Gastroesophageal sphincter (tissue), 4 donors: Measurements from ENCODE around the gene TSPAN7. TPM values are rescaled to one million over a fixed set of nuclear protein-coding genes. Genes with fewer than 3 reads are reported as not detected.
A peak's percentile ranks its signal among the peaks of the same experiment; 100 is the strongest.

Experiments used
- ATAC-seq: fragments of 150-250 bp; one replicate; pipeline ENCODE4 v1.9.1; 2016; ENCODE audit warnings: mild to moderate bottlenecking, moderate library complexity
- H3K27ac ChIP-seq, 4 donors: fragments of 200-600 bp; sonication (generic) in 3 of 4; 1 replicate in 3 of 4; 2 replicates in 1 of 4; pipeline ENCODE4 v1.5.1; 2016 to 2019
- H3K27me3 ChIP-seq: fragments of 200-600 bp; sonication (generic); one replicate; pipeline ENCODE4 v1.5.1; 2019
- H3K36me3 ChIP-seq, 2 donors: fragments of 200-600 bp; sonication (generic); one replicate each; pipeline ENCODE4 v1.5.1; 2019; ENCODE audit warnings: control low read depth in 1 of 2
- H3K4me1 ChIP-seq, 3 donors: fragments of 200-600 bp; sonication (generic); 1 replicate in 2 of 3; 2 replicates in 1 of 3; pipeline ENCODE4 v1.5.1; 2016 to 2019; ENCODE audit warnings: control low read depth in 2 of 3
- H3K4me3 ChIP-seq, 2 donors: fragments of 200-600 bp; sonication (generic); one replicate each; pipeline ENCODE4 v1.5.1; 2019; ENCODE audit warnings: mild to moderate bottlenecking in 1 of 2, moderate library complexity in 1 of 2
- H3K9me3 ChIP-seq, 3 donors: fragments of 200-600 bp; sonication (generic); one replicate each; pipeline ENCODE4 v1.5.1; 2017 to 2019; ENCODE audit warnings: control low read depth in 2 of 3
- EP300 ChIP-seq: sonication (generic); formaldehyde crosslinking; IDR thresholded peaks from one replicate; pipeline ENCODE4 v1.6.1; 2017; ENCODE audit warnings: antibody characterized with exemption, mild to moderate bottlenecking
- POLR2A ChIP-seq, 2 donors: fragments of 450-650 bp; IDR thresholded peaks; one replicate each; pipeline ENCODE4 v1.6.1; 2017; ENCODE audit warnings: antibody characterized with exemption in 2 of 2, mild to moderate bottlenecking in 2 of 2, moderate library complexity in 1 of 2
- POLR2AphosphoS5 ChIP-seq: sonication (generic); formaldehyde crosslinking; IDR thresholded peaks from one replicate; pipeline ENCODE4 v1.6.1; 2017; ENCODE audit warnings: antibody characterized with exemption
- WGBS, 2 donors: methylation state at CpG; one replicate each; pipeline ENCODE4 v1.1.5; 2018; ENCODE audit warnings: low coverage in 1 of 2; 5-methylcytosine and 5-hydroxymethylcytosine counted together
- total RNA-seq, 4 donors: library from RNA; depleted of rRNA; stranded (reverse); fragments of >200 nt; gene quantifications; one replicate each; pipeline ENCODE4 v1.1.0, GENCODE V29; 2016
- TF ChIP-seq, protein P1 (sequence below), 4 experiments: fragments of 200-600 bp in 2 of 4; fragments of 450-650 bp in 2 of 4; sonication (generic) in 1 of 4; IDR thresholded peaks; one replicate each; pipeline ENCODE4 v1.5.1; 2017 to 2019; ENCODE audit warnings: antibody characterized with exemption in 4 of 4, mild to moderate bottlenecking in 2 of 4, moderate library complexity in 2 of 4

TSPAN7 gene
- total RNA-seq, 4 donors from 2014 or later = 6.5 to 50.5 (median 25.2) TPM

DNA sequence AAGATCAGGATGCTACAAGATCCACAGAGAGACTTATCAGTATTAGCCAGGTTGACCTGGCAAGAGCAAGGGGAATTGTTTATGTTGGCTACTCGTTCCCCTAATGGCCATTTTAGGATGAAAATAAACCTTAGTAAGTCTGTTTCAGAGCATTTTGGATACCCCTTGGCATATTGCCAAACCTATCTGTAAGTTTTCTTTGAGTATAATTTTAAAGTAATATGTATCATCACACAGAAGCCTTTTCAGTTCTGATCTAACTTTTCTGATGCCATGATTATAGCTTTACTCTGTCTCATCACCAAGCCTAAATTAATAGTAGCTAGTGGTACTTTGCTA lies 99.7 kb downstream of the TSPAN7 start:
- no peak for ATAC-seq
- no peaks in the 10 kb centered on the region for H3K27me3 ChIP-seq
- H3K36me3 ChIP-seq = no peaks in the 10 kb centered on the region
- WGBS, 2 donors = 0% methylated on average over 1 of the region's 1 CpG; no CpG with 5 or more reads in 1 of the 2 donors
- H3K27ac ChIP-seq = no peak overlapping the region
- no peak for TF ChIP-seq POLR2A (IDR thresholded peaks at IDR 0.05)
- TF ChIP-seq, protein P1, sequence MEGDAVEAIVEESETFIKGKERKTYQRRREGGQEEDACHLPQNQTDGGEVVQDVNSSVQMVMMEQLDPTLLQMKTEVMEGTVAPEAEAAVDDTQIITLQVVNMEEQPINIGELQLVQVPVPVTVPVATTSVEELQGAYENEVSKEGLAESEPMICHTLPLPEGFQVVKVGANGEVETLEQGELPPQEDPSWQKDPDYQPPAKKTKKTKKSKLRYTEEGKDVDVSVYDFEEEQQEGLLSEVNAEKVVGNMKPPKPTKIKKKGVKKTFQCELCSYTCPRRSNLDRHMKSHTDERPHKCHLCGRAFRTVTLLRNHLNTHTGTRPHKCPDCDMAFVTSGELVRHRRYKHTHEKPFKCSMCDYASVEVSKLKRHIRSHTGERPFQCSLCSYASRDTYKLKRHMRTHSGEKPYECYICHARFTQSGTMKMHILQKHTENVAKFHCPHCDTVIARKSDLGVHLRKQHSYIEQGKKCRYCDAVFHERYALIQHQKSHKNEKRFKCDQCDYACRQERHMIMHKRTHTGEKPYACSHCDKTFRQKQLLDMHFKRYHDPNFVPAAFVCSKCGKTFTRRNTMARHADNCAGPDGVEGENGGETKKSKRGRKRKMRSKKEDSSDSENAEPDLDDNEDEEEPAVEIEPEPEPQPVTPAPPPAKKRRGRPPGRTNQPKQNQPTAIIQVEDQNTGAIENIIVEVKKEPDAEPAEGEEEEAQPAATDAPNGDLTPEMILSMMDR (IDR thresholded peaks at IDR 0.05) = no peak
- TF ChIP-seq EP300 = no peak
- no peak for TF ChIP-seq POLR2AphosphoS5
- no peak overlapping the region for H3K4me3 ChIP-seq
- H3K4me1 ChIP-seq = no peaks in the 10 kb centered on the region
- H3K9me3 ChIP-seq = no peaks in the 10 kb centered on the region

DNA sequence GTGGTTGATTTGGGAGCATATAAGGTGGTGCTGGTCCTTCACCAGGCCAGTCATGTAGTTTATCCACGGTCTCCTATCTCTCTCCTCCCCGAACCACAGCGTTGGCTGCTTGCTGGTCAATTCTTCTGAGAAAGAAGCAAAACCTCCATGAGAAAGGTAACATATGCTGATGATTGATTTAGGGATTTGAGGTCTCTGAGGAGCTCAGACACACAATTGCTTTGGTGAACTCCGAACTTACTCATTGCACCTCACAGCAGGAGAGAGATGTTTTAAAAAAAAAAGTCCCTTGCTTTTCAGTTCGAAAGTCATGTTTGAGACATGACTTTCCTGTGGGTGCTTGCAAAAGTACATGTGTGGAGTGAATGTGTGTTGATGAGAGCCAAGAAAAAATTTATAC lies 100.2 kb downstream of the TSPAN7 start:
- Histone ChIP-seq H3K27ac (no peak overlapping the region), H3K9me3 (no peaks in the 10 kb centered on the region), H3K36me3 (no peaks in the 10 kb centered on the region), H3K27me3 (no peaks in the 10 kb centered on the region), H3K4me3 (no peak overlapping the region), H3K4me1 (no peaks in the 10 kb centered on the region)
- WGBS, 2 donors = 68 to 87% methylated on average over 3 to 4 of the region's 5 CpGs
- TF ChIP-seq POLR2A (IDR thresholded peaks at IDR 0.05) (no peak), EP300 (no peak), POLR2AphosphoS5 (no peak)
- TF ChIP-seq, protein P1 (IDR thresholded peaks at IDR 0.05) = no peak
- ATAC-seq = no peak

DNA sequence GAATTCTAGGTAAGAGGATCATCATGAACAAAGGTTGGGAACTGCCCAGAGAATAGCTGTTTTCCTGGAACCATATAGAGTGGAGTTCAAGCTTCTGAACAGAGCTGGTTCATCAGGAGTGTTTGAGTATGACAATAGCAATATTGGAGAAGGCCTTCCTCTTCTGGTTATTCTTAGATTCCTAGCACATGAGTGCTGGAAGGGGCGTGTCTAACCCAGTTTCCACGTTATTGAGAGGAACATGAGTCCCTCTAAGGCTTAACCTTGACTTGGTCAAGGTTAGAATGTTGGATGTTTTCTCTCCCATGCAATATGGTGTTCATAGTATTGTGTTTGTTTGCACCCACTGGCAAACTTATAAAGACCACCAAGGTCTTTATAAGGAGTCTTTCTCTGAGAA lies 101.3 kb downstream of the TSPAN7 start:
- Histone ChIP-seq H3K4me1 (no peaks in the 10 kb centered on the region), H3K36me3 (no peaks in the 10 kb centered on the region), H3K4me3 (no peak overlapping the region), H3K27ac (no peak overlapping the region), H3K9me3 (no peaks in the 10 kb centered on the region), H3K27me3 (no peaks in the 10 kb centered on the region)
- no peak for ATAC-seq
- TF ChIP-seq EP300 (no peak), POLR2AphosphoS5 (no peak), POLR2A (IDR thresholded peaks at IDR 0.05) (no peak)
- TF ChIP-seq, protein P1 (IDR thresholded peaks at IDR 0.05) = no peak
- WGBS, 2 donors = 80% methylated on average over 1 of the region's 2 CpGs; no CpG with 5 or more reads in 1 of the 2 donors

DNA sequence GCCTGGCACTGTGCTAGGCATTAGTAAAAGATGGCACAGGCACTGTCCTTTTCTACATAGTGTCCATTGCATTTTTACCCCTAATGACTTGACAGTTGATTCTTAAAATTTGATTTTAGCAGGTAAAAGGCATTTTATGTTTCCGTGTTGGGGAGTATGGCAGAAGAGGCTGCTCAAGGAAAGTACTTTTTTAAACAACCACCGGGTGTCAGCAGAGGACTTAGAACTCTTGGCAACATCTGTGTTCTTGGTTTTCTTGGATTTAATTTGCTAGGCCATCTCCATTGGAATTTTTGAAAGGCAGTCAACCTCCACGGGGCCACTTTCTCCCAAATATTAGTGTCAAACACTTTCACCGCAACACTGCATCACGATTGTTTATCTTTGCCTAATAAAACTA lies 102.9 kb downstream of the TSPAN7 start:
- Histone ChIP-seq H3K27me3 (no peaks in the 10 kb centered on the region), H3K4me3 (no peak overlapping the region), H3K36me3 (no peaks in the 10 kb centered on the region), H3K27ac (no peak overlapping the region), H3K4me1 (no peaks in the 10 kb centered on the region), H3K9me3 (no peaks in the 10 kb centered on the region)
- ATAC-seq = peak; percentile 25
- no peak for TF ChIP-seq POLR2AphosphoS5
- TF ChIP-seq, protein P1 (IDR thresholded peaks at IDR 0.05) = peak in 3 of 4 experiments; percentile 11 to 43 (median 18)
- WGBS, 2 donors = 8 to 13% methylated on average over 2 to 5 of the region's 5 CpGs

DNA sequence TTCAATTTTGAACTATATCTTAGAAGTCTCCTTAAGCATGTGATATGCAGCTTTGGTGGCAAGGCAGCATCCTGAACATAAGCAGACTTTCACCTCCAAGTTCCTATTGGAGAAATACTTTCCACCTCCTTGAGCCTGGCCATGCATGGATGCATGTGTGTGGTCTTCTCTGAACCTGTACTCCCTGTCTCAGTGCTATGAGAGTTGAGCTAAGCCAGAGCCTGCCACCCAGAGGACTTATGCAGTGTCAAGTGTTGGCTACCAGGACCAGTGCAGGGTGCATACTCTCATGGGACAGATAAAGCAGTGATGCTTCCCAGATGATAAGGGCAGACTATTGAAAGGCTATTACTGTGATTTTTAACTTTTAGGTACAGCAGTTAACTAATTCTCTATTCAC lies 105.6 kb downstream of the TSPAN7 start:
- Histone ChIP-seq H3K4me1 (no peaks in the 10 kb centered on the region), H3K27ac (no peak overlapping the region), H3K27me3 (no peaks in the 10 kb centered on the region), H3K9me3 (no peaks in the 10 kb centered on the region), H3K36me3 (no peaks in the 10 kb centered on the region), H3K4me3 (no peak overlapping the region)
- no peak for TF ChIP-seq POLR2A (IDR thresholded peaks at IDR 0.05)
- no peak for TF ChIP-seq EP300
- TF ChIP-seq POLR2AphosphoS5 = no peak
- TF ChIP-seq, protein P1 (IDR thresholded peaks at IDR 0.05) = no peak
- no peak for ATAC-seq
